ENCODE data around the gene ALK. TPM values are rescaled to one million over a fixed set of nuclear protein-coding genes. Genes with fewer than 3 reads are reported as not detected.

The ALK gene
- total RNA-seq, 1 donor from 2014 or later = 0.14 TPM

DNA sequence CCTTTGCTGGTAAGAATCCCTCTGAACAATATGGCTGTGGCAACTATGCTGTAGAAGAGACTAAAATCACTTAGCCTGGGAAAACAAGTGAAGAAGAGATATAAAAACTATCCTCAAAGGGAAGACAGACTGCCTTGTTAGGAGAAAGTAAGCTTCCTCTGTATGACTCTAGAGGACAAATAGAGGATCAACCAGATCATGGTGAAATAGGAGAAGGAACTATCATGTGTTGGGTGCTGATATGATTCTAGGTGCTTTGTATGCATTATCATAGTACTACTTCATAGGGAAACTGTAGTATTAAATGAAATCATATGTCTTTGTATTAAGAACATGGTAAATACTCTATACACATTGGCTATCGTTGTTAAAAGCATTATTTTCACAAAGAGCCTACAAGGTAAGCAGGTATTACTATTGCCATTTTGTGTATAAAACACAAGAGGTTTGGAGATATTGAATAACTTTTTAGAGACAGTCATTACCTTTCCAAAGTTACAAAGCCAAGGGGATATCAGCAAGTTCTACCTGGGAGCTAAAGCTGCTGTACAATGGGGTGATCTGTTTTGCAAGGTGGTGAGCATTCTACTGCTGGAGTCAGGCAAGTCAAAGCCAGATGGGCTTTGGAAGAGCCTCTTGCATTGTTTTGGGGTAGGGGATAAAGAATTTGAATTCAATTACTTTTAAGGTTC, 402.6 kb downstream of the ALK start:
- no peaks in the 10 kb centered on the region for H3K9me3 ChIP-seq (replicated peaks)
- H3K4me3 ChIP-seq = no peak overlapping the region
- H3K27ac ChIP-seq (replicated peaks) = no peak overlapping the region
- H3K4me1 ChIP-seq = no peaks in the 10 kb centered on the region
- intact Hi-C loops (cut with micrococcal nuclease) = no loop called here
- H3K27me3 ChIP-seq (ENCODE audit: low read depth) = peaks cover 17% of the 10 kb centered on the region
- no peak for TF ChIP-seq CTCF (IDR thresholded peaks at IDR 0.05; ENCODE audit: borderline replicate concordance)
- no peak for DNase-seq
- H3K36me3 ChIP-seq = no peaks in the 10 kb centered on the region

DNA sequence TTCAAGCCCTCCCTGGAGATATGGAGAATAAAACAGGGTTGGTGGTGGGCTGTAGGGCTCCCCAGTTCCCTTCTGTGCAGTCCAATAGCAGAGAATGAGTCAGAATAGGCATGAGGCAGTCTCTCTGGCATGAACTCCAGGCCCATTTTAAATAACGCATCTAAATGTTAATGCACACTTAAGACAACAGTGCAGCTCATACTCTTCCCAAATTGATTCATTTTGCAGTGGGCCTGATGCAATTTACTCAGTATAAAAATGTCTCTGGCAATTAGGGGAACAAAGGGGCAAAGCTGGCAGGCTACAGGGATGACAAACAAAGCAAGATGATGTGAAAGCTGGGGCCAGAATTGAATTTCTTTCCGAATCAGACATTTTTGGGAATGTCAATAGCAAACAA, 403.4 kb downstream of the ALK start:
- no peak for DNase-seq
- intact Hi-C loops (cut with micrococcal nuclease) = no loop called here
- TF ChIP-seq CTCF (IDR thresholded peaks at IDR 0.05; ENCODE audit: borderline replicate concordance) = no peak

GRCh38 chr2:29517413-29517812, 404.0 kb downstream of the ALK start:
- intact Hi-C loops (cut with micrococcal nuclease) = no loop called here
- TF ChIP-seq CTCF (IDR thresholded peaks at IDR 0.05; ENCODE audit: borderline replicate concordance) = no peak
- Histone ChIP-seq H3K27ac (replicated peaks) (no peak overlapping the region), H3K27me3 (ENCODE audit: low read depth) (peaks cover 10% of the 10 kb centered on the region), H3K9me3 (replicated peaks) (no peaks in the 10 kb centered on the region), H3K4me1 (no peaks in the 10 kb centered on the region), H3K4me3 (no peak overlapping the region), H3K36me3 (no peaks in the 10 kb centered on the region)
- DNase-seq = no peak

More for the DNA sequence above, 403.4 kb downstream of the ALK start:
- Histone ChIP-seq H3K36me3 (no peaks in the 10 kb centered on the region), H3K4me3 (no peak overlapping the region), H3K27me3 (ENCODE audit: low read depth) (peaks cover 16% of the 10 kb centered on the region), H3K4me1 (no peaks in the 10 kb centered on the region), H3K9me3 (replicated peaks) (no peaks in the 10 kb centered on the region), H3K27ac (replicated peaks) (no peak overlapping the region)

GRCh38 chr2:29516767-29517166, 404.6 kb downstream of the ALK start:
- Histone ChIP-seq H3K4me3 (no peak overlapping the region), H3K4me1 (no peaks in the 10 kb centered on the region), H3K27me3 (ENCODE audit: low read depth) (peaks cover 3% of the 10 kb centered on the region), H3K27ac (replicated peaks) (no peak overlapping the region), H3K36me3 (no peaks in the 10 kb centered on the region), H3K9me3 (replicated peaks) (peaks cover 3% of the 10 kb centered on the region)
- TF ChIP-seq CTCF (IDR thresholded peaks at IDR 0.05; ENCODE audit: borderline replicate concordance) = no peak
- intact Hi-C loops (cut with micrococcal nuclease) = no loop called here
- DNase-seq = no peak

DNA sequence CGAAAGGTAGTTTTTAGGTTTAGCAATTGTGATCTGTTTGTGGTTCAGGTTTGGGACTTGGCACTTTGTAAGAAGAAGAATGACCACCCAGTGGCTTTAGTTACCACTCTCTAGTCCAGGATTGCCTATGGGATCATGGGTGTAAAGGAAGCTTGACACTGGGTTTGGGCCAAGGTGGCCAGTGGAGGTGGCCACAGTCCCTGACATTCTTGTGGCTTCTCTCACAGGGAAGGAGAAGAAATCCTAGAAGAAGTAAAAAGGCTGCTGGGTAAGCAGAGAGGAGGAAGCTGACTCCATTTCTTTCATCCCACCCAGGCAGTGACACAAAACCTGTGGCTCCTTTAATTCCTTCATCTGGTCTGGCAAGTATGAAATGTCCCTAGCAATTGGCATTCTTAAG, 411.5 kb downstream of the ALK start:
- Histone ChIP-seq H3K4me1 (no peaks in the 10 kb centered on the region), H3K9me3 (replicated peaks) (peaks cover 17% of the 10 kb centered on the region), H3K27ac (replicated peaks) (no peak overlapping the region), H3K36me3 (no peaks in the 10 kb centered on the region), H3K4me3 (no peak overlapping the region), H3K27me3 (ENCODE audit: low read depth) (no peaks in the 10 kb centered on the region)
- intact Hi-C loops (cut with micrococcal nuclease) = no loop called here
- TF ChIP-seq CTCF (IDR thresholded peaks at IDR 0.05; ENCODE audit: borderline replicate concordance) = no peak
- DNase-seq = no peak

Measured in left ventricle myocardium inferior (tissue), 1 donor.